Measurements from ENCODE around the gene TSPAN2.

TSPAN2 gene

GRCh38 chr1:115078708-115079107, 10.6 kb downstream of the TSPAN2 start:
- no peak overlapping the region for H3K4me2 ChIP-seq (ENCODE audit: low read depth, low read length, poor library complexity, severe bottlenecking)
- no peaks in the 10 kb centered on the region for H3K27me3 ChIP-seq (ENCODE audit: insufficient read depth, low read length, poor library complexity, severe bottlenecking)
- H3F3A ChIP-seq (ENCODE audit: low read depth) = no peaks in the 10 kb centered on the region
- H4K20me1 ChIP-seq (ENCODE audit: insufficient read depth, low read length, poor library complexity, severe bottlenecking) = no peaks in the 10 kb centered on the region
- no peak overlapping the region for H2AFZ ChIP-seq (ENCODE audit: low read length)
- H3K79me2 ChIP-seq (ENCODE audit: insufficient read depth, low read length) = no peaks in the 10 kb centered on the region
- H3K36me3 ChIP-seq (ENCODE audit: insufficient read depth, low read length) = no peaks in the 10 kb centered on the region
- no peaks in the 10 kb centered on the region for H3K9me2 ChIP-seq (replicated peaks; ENCODE audit: low read depth, low read length)
- H3K4me3 ChIP-seq (ENCODE audit: low read length, poor library complexity, severe bottlenecking) = no peak overlapping the region
- no peak overlapping the region for H3K9ac ChIP-seq (ENCODE audit: low read depth, low read length, poor library complexity, severe bottlenecking)
- H3K9me3 ChIP-seq (ENCODE audit: insufficient read depth, low read depth, low read length) = no peaks in the 10 kb centered on the region
- peaks cover 6% of the 10 kb centered on the region for H3K4me1 ChIP-seq (ENCODE audit: insufficient read depth, low read length, poor library complexity, severe bottlenecking)
- TF ChIP-seq EZH2phosphoT487 (IDR thresholded peaks at IDR 0.05; ENCODE audit: borderline replicate concordance) (no peak), CTCF (conservative IDR thresholded peaks at IDR 0.05; ENCODE audit: low read length) (no peak)

GRCh38 chr1:115077984-115078330, 11.3 kb downstream of the TSPAN2 start:
- Histone ChIP-seq H3K9me2 (replicated peaks; ENCODE audit: low read depth, low read length) (no peaks in the 10 kb centered on the region), H3K4me2 (ENCODE audit: low read depth, low read length, poor library complexity, severe bottlenecking) (no peak overlapping the region), H3K9me3 (ENCODE audit: insufficient read depth, low read depth, low read length) (no peaks in the 10 kb centered on the region), H2AFZ (ENCODE audit: low read length) (no peak overlapping the region), H3K79me2 (ENCODE audit: insufficient read depth, low read length) (no peaks in the 10 kb centered on the region), H3K36me3 (ENCODE audit: insufficient read depth, low read length) (no peaks in the 10 kb centered on the region), H3K9ac (ENCODE audit: low read depth, low read length, poor library complexity, severe bottlenecking) (no peak overlapping the region), H4K20me1 (ENCODE audit: insufficient read depth, low read length, poor library complexity, severe bottlenecking) (no peaks in the 10 kb centered on the region), H3F3A (ENCODE audit: low read depth) (no peaks in the 10 kb centered on the region), H3K27me3 (ENCODE audit: insufficient read depth, low read length, poor library complexity, severe bottlenecking) (no peaks in the 10 kb centered on the region), H3K4me3 (ENCODE audit: low read length, poor library complexity, severe bottlenecking) (no peak overlapping the region), H3K4me1 (ENCODE audit: insufficient read depth, low read length, poor library complexity, severe bottlenecking) (peaks cover 10% of the 10 kb centered on the region)
- no peak for TF ChIP-seq EZH2phosphoT487 (IDR thresholded peaks at IDR 0.05; ENCODE audit: borderline replicate concordance)
- no peak for TF ChIP-seq CTCF (conservative IDR thresholded peaks at IDR 0.05; ENCODE audit: low read length)

- TF ChIP-seq CTCF (conservative IDR thresholded peaks at IDR 0.05; ENCODE audit: low read length) (no peak), EZH2phosphoT487 (IDR thresholded peaks at IDR 0.05; ENCODE audit: borderline replicate concordance) (no peak)
- no peaks in the 10 kb centered on the region for H3F3A ChIP-seq (ENCODE audit: low read depth)
- H4K20me1 ChIP-seq (ENCODE audit: insufficient read depth, low read length, poor library complexity, severe bottlenecking) = no peaks in the 10 kb centered on the region
- no peak overlapping the region for H3K4me2 ChIP-seq (ENCODE audit: low read depth, low read length, poor library complexity, severe bottlenecking)
- no peak overlapping the region for H3K4me3 ChIP-seq (ENCODE audit: low read length, poor library complexity, severe bottlenecking)
- no peaks in the 10 kb centered on the region for H3K79me2 ChIP-seq (ENCODE audit: insufficient read depth, low read length)
- H3K4me1 ChIP-seq (ENCODE audit: insufficient read depth, low read length, poor library complexity, severe bottlenecking) = peaks cover 15% of the 10 kb centered on the region
- H3K9ac ChIP-seq (ENCODE audit: low read depth, low read length, poor library complexity, severe bottlenecking) = no peak overlapping the region
- H3K36me3 ChIP-seq (ENCODE audit: insufficient read depth, low read length) = no peaks in the 10 kb centered on the region
- no peaks in the 10 kb centered on the region for H3K9me2 ChIP-seq (replicated peaks; ENCODE audit: low read depth, low read length)
- H3K27me3 ChIP-seq (ENCODE audit: insufficient read depth, low read length, poor library complexity, severe bottlenecking) = no peaks in the 10 kb centered on the region
- no peak overlapping the region for H2AFZ ChIP-seq (ENCODE audit: low read length)
- no peaks in the 10 kb centered on the region for H3K9me3 ChIP-seq (ENCODE audit: insufficient read depth, low read depth, low read length)
These were observed 11.9 kb downstream of the TSPAN2 start for GRCh38 chr1:115077286-115077983.
